Endothelial cell of umbilical vein (primary cell): ENCODE measurements around the gene CLEC16A. TPM values are rescaled to one million over a fixed set of nuclear protein-coding genes. Genes with fewer than 3 reads are reported as not detected.

Experiments
- BruUV-seq: library from RNA; stranded (reverse); fragments of 400-500 nt; replicated peaks from 2 replicates; lab custom pipeline; 2021; lab: Mats Ljungman, UMichigan
- CTCF ChIA-PET: fragments of 300-600, 350-600 bp; sonication (Branson Sonifier 250); formaldehyde crosslinking; loops from one replicate; lab custom pipeline; 2021; ENCODE audit warnings: antibody characterized with exemption, inconsistent platforms; lab: Charles Lee
- POLR2A ChIA-PET: fragments of 300-600, 350-600 bp; sonication (Branson Sonifier 250); formaldehyde crosslinking; loops from one replicate; lab custom pipeline; 2021; ENCODE audit warnings: antibody characterized with exemption, inconsistent platforms; lab: Charles Lee
- DNase-seq: peaks from one replicate; pipeline ENCODE4 v3.0.0-alpha.2; 2011; ENCODE audit warnings: low read depth, low spot score
- FAIRE-seq: peaks from 2 replicates; lab custom pipeline; 2011; peaks lifted over from hg19 to GRCh38; lab: Jason Lieb, UNC
- H2AFZ ChIP-seq: 2 replicates; pipeline ENCODE4 v1.6.0; 2012; ENCODE audit warnings: low read depth, low read length, control low read depth, inconsistent platforms
- H3K27ac ChIP-seq: 2 replicates; pipeline ENCODE4 v1.5.1; 2011; ENCODE audit warnings: low read depth, mild to moderate bottlenecking, control low read depth, low read length, moderate library complexity; ENCODE audit not compliant: insufficient read depth
- H3K27me3 ChIP-seq, 2 experiments: 2 replicates each; pipeline versions ENCODE4 v1.6.0 to v1.6.1; 2011; ENCODE audit warnings: low read length in 2 of 2, mixed read lengths in 1 of 2; ENCODE audit not compliant: control insufficient read depth in 2 of 2, insufficient read depth in 2 of 2
- H3K36me3 ChIP-seq, 2 experiments: 2 replicates in 1 of 2; 3 replicates in 1 of 2; pipeline ENCODE4 v1.5.1; 2011; ENCODE audit warnings: low read length in 2 of 2, mild to moderate bottlenecking in 1 of 2, moderate library complexity in 1 of 2; ENCODE audit not compliant: control insufficient read depth in 2 of 2, insufficient read depth in 2 of 2; ENCODE audit errors: extremely low read depth in 1 of 2
- H3K4me1 ChIP-seq: 3 replicates; pipeline ENCODE4 v1.5.1; 2011; ENCODE audit warnings: mild to moderate bottlenecking, low read length; ENCODE audit not compliant: control insufficient read depth, insufficient read depth; ENCODE audit errors: extremely low read depth
- H3K4me2 ChIP-seq: 2 replicates; pipeline ENCODE4 v1.6.1; 2011; ENCODE audit warnings: low read length, control low read depth, mixed read lengths; ENCODE audit not compliant: insufficient read depth
- H3K4me3 ChIP-seq, 3 experiments: fragments of 200-600 bp in 1 of 3; sonication (generic), shearing (Covaris generic) in 1 of 3; replicated peaks in 1 of 3; 2 replicates each; pipeline ENCODE4 v1.5.1; 2011 to 2016; ENCODE audit warnings: control low read depth in 3 of 3, low read length in 3 of 3, mild to moderate bottlenecking in 2 of 3, inconsistent platforms in 1 of 3, low read depth in 1 of 3, moderate library complexity in 1 of 3; ENCODE audit not compliant: insufficient read depth in 1 of 3
- H3K79me2 ChIP-seq: 2 replicates; pipeline ENCODE4 v1.6.0; 2012; ENCODE audit warnings: low read length, inconsistent platforms; ENCODE audit not compliant: control insufficient read depth, insufficient read depth
- H3K9ac ChIP-seq: replicated peaks from 2 replicates; pipeline ENCODE3; 2011; ENCODE audit warnings: low read length, control low read depth; ENCODE audit not compliant: insufficient read depth; ENCODE audit errors: extremely low read depth
- H3K9me1 ChIP-seq: replicated peaks from 3 replicates; pipeline ENCODE4 v1.6.0; 2011; ENCODE audit warnings: mild to moderate bottlenecking, low read length; ENCODE audit not compliant: control insufficient read depth, insufficient read depth; ENCODE audit errors: extremely low read depth
- H3K9me3 ChIP-seq: replicated peaks from 2 replicates; pipeline ENCODE4 v1.5.1; 2012; ENCODE audit warnings: low read length, inconsistent platforms; ENCODE audit not compliant: control insufficient read depth, insufficient read depth
- H4K20me1 ChIP-seq: replicated peaks from 2 replicates; pipeline ENCODE3; 2011; ENCODE audit warnings: mild to moderate bottlenecking, low read length; ENCODE audit not compliant: control insufficient read depth, insufficient read depth; ENCODE audit errors: extremely low read depth
- CTCF ChIP-seq, 2 donors: IDR thresholded peaks; 1 replicate in 1 of 2; 2 replicates in 1 of 2; pipeline ENCODE4 v1.5.1; 2011; ENCODE audit warnings: low read length in 2 of 2, mild to moderate bottlenecking in 2 of 2, moderate library complexity in 2 of 2, control low read depth in 1 of 2, inconsistent platforms in 1 of 2, low read depth in 1 of 2; ENCODE audit not compliant: insufficient read depth in 1 of 2; ENCODE audit errors: extremely low read depth in 1 of 2
- FOS ChIP-seq: IDR thresholded peaks from 2 replicates; pipeline ENCODE4 v1.6.1; 2011; ENCODE audit warnings: mild to moderate bottlenecking, low read length, moderate library complexity, borderline replicate concordance; ENCODE audit not compliant: insufficient read depth
- GATA2 ChIP-seq: IDR thresholded peaks from 2 replicates; pipeline ENCODE4 v1.7.0; 2011; ENCODE audit warnings: low read depth, mild to moderate bottlenecking, moderate library complexity, mixed read lengths, low read length; ENCODE audit not compliant: insufficient read length, insufficient read depth
- MYC ChIP-seq: IDR thresholded peaks from one replicate; pipeline ENCODE4 v1.6.1; 2011; ENCODE audit warnings: mild to moderate bottlenecking, low read depth, low read length
- POLR2AphosphoS5 ChIP-seq: IDR thresholded peaks from 2 replicates; pipeline ENCODE4 v1.6.1; 2012; ENCODE audit warnings: low read depth, mild to moderate bottlenecking, control low read depth, low read length, moderate library complexity; ENCODE audit not compliant: insufficient read depth
- dilution Hi-C: fragments of 300-500 bp; cut with MboI; formaldehyde crosslinking; loops from one replicate; pipeline ENCODE4 v1.15.0; 2019; ENCODE audit warnings: low sequenced_read_pairs; ENCODE audit not compliant: extremely low pct_ligation_motif_present
- intact Hi-C: fragments of 100-400 bp; cut with micrococcal nuclease; formaldehyde crosslinking; loops from one replicate; pipeline ENCODE4 v1.10.0; 2022
- polyA plus RNA-seq, 4 experiments: library from polyadenylated mRNA; depleted of rRNA in 3 of 4; stranded (reverse) in 3 of 4; unstranded in 1 of 4; fragments of >200 nt; gene quantifications; 2 replicates each; pipeline versions ENCODE4 v1.2.1 to v1.2.3, GENCODE V29; 2011 to 2012; ENCODE audit warnings: missing spikeins in 1 of 4
- total RNA-seq: library from RNA; stranded (reverse); gene quantifications from 2 replicates; pipeline ENCODE4 v1.2.3, GENCODE V29; 2021

The CLEC16A gene
- total and polyA plus RNA-seq, 2 donors (not counting 3 experiments of a cell fraction or from before 2014, with no cell fraction given) = 11.4 to 23.3 TPM

- H3K4me3 ChIP-seq = no peak overlapping the region
- ChIA-PET CTCF (interaction anchor here (0.7 to 1.3 kb wide), 4 partner anchors 12 to 158 kb away, joined by 3 read pairs; partner anchors contain the start of gene SOCS1), POLR2A (interaction anchor here (0.6 kb wide), 1 partner anchor 18 kb away, joined by 10 read pairs; no protein-coding TSS in a partner anchor)
- no peaks in the 10 kb centered on the region for H3K9me1 ChIP-seq
- FAIRE-seq (peak; percentile 24), DNase-seq (peak; percentile 51)
- no peak overlapping the region for H2AFZ ChIP-seq
- TF ChIP-seq GATA2 = peak; percentile 72
- TF ChIP-seq CTCF (IDR thresholded peaks at IDR 0.05; ENCODE audit: extremely low read depth in 1 of 2, insufficient read depth in 1 of 2, low read depth in 1 of 2, low read length in 2 of 2) = no peak
- no peaks in the 10 kb centered on the region for H3K9me3 ChIP-seq
- no peaks in the 10 kb centered on the region for H3K79me2 ChIP-seq
- H3K36me3 ChIP-seq = peaks cover 0 to 8% of the 10 kb centered on the region in 2 experiments
- H3K27ac ChIP-seq = peak overlapping the region; percentile 38
- dilution Hi-C loops = no loop called here
- H3K9ac ChIP-seq = no peak overlapping the region
- BruUV-seq = no TSS peak
- intact Hi-C loops = no loop called here
- no peaks in the 10 kb centered on the region for H3K27me3 ChIP-seq
- H3K4me1 ChIP-seq = peaks cover 20% of the 10 kb centered on the region
- H3K4me2 ChIP-seq = peak overlapping the region; percentile 34
- no peaks in the 10 kb centered on the region for H4K20me1 ChIP-seq
Measured at GRCh38 chr16:11121914-11122692, 177.7 kb downstream of the CLEC16A start.

GRCh38 chr16:11123666-11124065 is 179.3 kb downstream of the CLEC16A start:
- no peak overlapping the region for H3K27ac ChIP-seq
- DNase-seq (no peak), FAIRE-seq (no peak)
- POLR2A ChIA-PET = no interaction called here
- BruUV-seq = no TSS peak
- intact Hi-C loops = no loop called here
- H4K20me1 ChIP-seq = no peaks in the 10 kb centered on the region
- H3K4me3 ChIP-seq = no peak overlapping the region
- no peak overlapping the region for H2AFZ ChIP-seq
- CTCF ChIA-PET = no interaction called here
- dilution Hi-C loops = no loop called here
- H3K36me3 ChIP-seq = peaks cover 0 to 8% of the 10 kb centered on the region in 2 experiments
- H3K9me3 ChIP-seq = no peaks in the 10 kb centered on the region
- H3K9me1 ChIP-seq = no peaks in the 10 kb centered on the region
- H3K27me3 ChIP-seq = no peaks in the 10 kb centered on the region
- H3K9ac ChIP-seq = no peak overlapping the region
- H3K4me2 ChIP-seq = no peak overlapping the region
- H3K4me1 ChIP-seq = peaks cover 20% of the 10 kb centered on the region
- no peaks in the 10 kb centered on the region for H3K79me2 ChIP-seq
- TF ChIP-seq FOS (no peak), MYC (no peak), POLR2AphosphoS5 (no peak)
